ENCODE data around the gene ACOXL.

ACOXL gene

GRCh38 chr2:111135910-111136297 lies 403.5 kb downstream of the ACOXL start:
- DNase-seq (ENCODE audit: low read depth in 2 of 2), result no peak

- DNase-seq (ENCODE audit: low read depth in 2 of 2), result no peak
These were observed 406.5 kb downstream of the ACOXL start for GRCh38 chr2:111138839-111139238.

GRCh38 chr2:111139637-111140317 lies 407.4 kb downstream of the ACOXL start:
- no peak for DNase-seq (ENCODE audit: low read depth in 2 of 2)

- no peak for DNase-seq (ENCODE audit: low read depth in 2 of 2)
These were observed 408.4 kb downstream of the ACOXL start for GRCh38 chr2:111140815-111141214.

GRCh38 chr2:111142101-111142500 lies 409.7 kb downstream of the ACOXL start:
- DNase-seq (ENCODE audit: low read depth in 2 of 2), result no peak

GRCh38 chr2:111143107-111143842 lies 410.9 kb downstream of the ACOXL start:
- DNase-seq (ENCODE audit: low read depth in 2 of 2), result no peak

GRCh38 chr2:111143843-111144198 lies 411.4 kb downstream of the ACOXL start:
- DNase-seq (ENCODE audit: low read depth in 2 of 2), result no peak

GRCh38 chr2:111145103-111145760 lies 412.9 kb downstream of the ACOXL start:
- no peak for DNase-seq (ENCODE audit: low read depth in 2 of 2)

- DNase-seq (ENCODE audit: low read depth in 2 of 2), result no peak
These were observed 413.6 kb downstream of the ACOXL start for GRCh38 chr2:111145951-111146350.

- no peak for DNase-seq (ENCODE audit: low read depth in 2 of 2)
These were observed 416.0 kb downstream of the ACOXL start for GRCh38 chr2:111148225-111148873.

GRCh38 chr2:111148925-111149324 lies 416.6 kb downstream of the ACOXL start:
- DNase-seq (ENCODE audit: low read depth in 2 of 2), result no peak

GRCh38 chr2:111149882-111150455 lies 417.6 kb downstream of the ACOXL start:
- DNase-seq (ENCODE audit: low read depth in 2 of 2), result no peak

GRCh38 chr2:111154758-111155157 lies 422.4 kb downstream of the ACOXL start:
- no peak for DNase-seq (ENCODE audit: low read depth in 2 of 2)

GRCh38 chr2:111155610-111156009 lies 423.2 kb downstream of the ACOXL start:
- DNase-seq (ENCODE audit: low read depth in 2 of 2), result no peak

GRCh38 chr2:111156529-111156928 lies 424.2 kb downstream of the ACOXL start:
- DNase-seq (ENCODE audit: low read depth in 2 of 2), result no peak

- no peak for DNase-seq (ENCODE audit: low read depth in 2 of 2)
These were observed 424.8 kb downstream of the ACOXL start for GRCh38 chr2:111157071-111157661.

- no peak for DNase-seq (ENCODE audit: low read depth in 2 of 2)
These were observed 425.4 kb downstream of the ACOXL start for GRCh38 chr2:111157798-111158197.

- DNase-seq (ENCODE audit: low read depth in 2 of 2), result no peak
These were observed 427.3 kb downstream of the ACOXL start for GRCh38 chr2:111159641-111160040.

- no peak for DNase-seq (ENCODE audit: low read depth in 2 of 2)
These were observed 428.4 kb downstream of the ACOXL start for GRCh38 chr2:111160758-111161157.

GRCh38 chr2:111161971-111162370 lies 429.6 kb downstream of the ACOXL start:
- DNase-seq (ENCODE audit: low read depth in 2 of 2), result no peak

GRCh38 chr2:111162718-111163331 lies 430.5 kb downstream of the ACOXL start:
- DNase-seq (ENCODE audit: low read depth in 2 of 2), result no peak
